Measurements from ENCODE around the gene RGS10.
"Not testable (repeated sequence)": the region's sequence is repeated elsewhere in the genome, so short reads cannot be mapped to it uniquely, and the experiment has no call there.

Gene RGS10

GRCh38 chr10:119466655-119467054 is 75.9 kb downstream of the RGS10 start:
- peak; percentile 81 for DNase-seq

- DNase-seq: peak; percentile 16
Observed at GRCh38 chr10:119466076-119466475, 76.4 kb downstream of the RGS10 start.

GRCh38 chr10:119465085-119465484 is 77.4 kb downstream of the RGS10 start:
- DNase-seq: no peak

GRCh38 chr10:119463195-119463594 is 79.3 kb downstream of the RGS10 start:
- not testable (repeated sequence) for DNase-seq

- no peak for DNase-seq
Observed at GRCh38 chr10:119462773-119463172, 79.7 kb downstream of the RGS10 start.

- DNase-seq: no peak
Observed at GRCh38 chr10:119461923-119462322, 80.6 kb downstream of the RGS10 start.

- no peak for DNase-seq
Observed at GRCh38 chr10:119461380-119461779, 81.1 kb downstream of the RGS10 start.

- DNase-seq: no peak
Observed at GRCh38 chr10:119460369-119461195, 81.9 kb downstream of the RGS10 start.

- DNase-seq: no peak
Observed at GRCh38 chr10:119459681-119460340, 82.7 kb downstream of the RGS10 start.

GRCh38 chr10:119457966-119458766 is 84.4 kb downstream of the RGS10 start:
- no peak for DNase-seq

- no peak for DNase-seq
Observed at GRCh38 chr10:119456435-119456810, 86.1 kb downstream of the RGS10 start.

GRCh38 chr10:119455609-119456434 is 86.7 kb downstream of the RGS10 start:
- no peak for DNase-seq

GRCh38 chr10:119454990-119455389 is 87.5 kb downstream of the RGS10 start:
- DNase-seq: no peak

GRCh38 chr10:119454316-119454715 is 88.2 kb downstream of the RGS10 start:
- DNase-seq: no peak

- no peak for DNase-seq
Observed at GRCh38 chr10:119453313-119453712, 89.2 kb downstream of the RGS10 start.

- DNase-seq: no peak
Observed at GRCh38 chr10:119452396-119452795, 90.1 kb downstream of the RGS10 start.

GRCh38 chr10:119451300-119451896 is 91.1 kb downstream of the RGS10 start:
- DNase-seq: no peak

GRCh38 chr10:119450606-119451299 is 91.8 kb downstream of the RGS10 start:
- no peak for DNase-seq

Measured in hematopoietic multipotent progenitor cell treated with erythropoietin and hydrocortisone succinate and interleukin-3 and kit ligand, for 8 days (in vitro differentiated cells).